ENCODE results near the gene ATP2B2.
"Not testable (repeated sequence)": the region's sequence is repeated elsewhere in the genome, so short reads cannot be mapped to it uniquely, and the experiment has no call there.

The ATP2B2 gene

GRCh38 chr3:10382892-10383849, 122.2 kb downstream of the ATP2B2 start:
- TF ChIP-seq CTCF (IDR thresholded peaks at IDR 0.05; ENCODE audit: low read depth, low read length) = no peak
- no peaks in the 10 kb centered on the region; the same call in 1 of the 2 replicates for H3K9me3 ChIP-seq
- no peak overlapping the region for H3K4me3 ChIP-seq (ENCODE audit: low read depth, low read length)
- H3K4me1 ChIP-seq = no peaks in the 10 kb centered on the region
- DNase-seq = no peak
- H3K36me3 ChIP-seq = no peaks in the 10 kb centered on the region
- H3K27me3 ChIP-seq = no peaks in the 10 kb centered on the region

GRCh38 chr3:10382445-10382844, 122.9 kb downstream of the ATP2B2 start:
- H3K4me1 ChIP-seq; H3K9me3 ChIP-seq; DNase-seq; H3K36me3 ChIP-seq; H3K4me3 ChIP-seq (ENCODE audit: low read depth, low read length); H3K27me3 ChIP-seq: not testable (repeated sequence)

- TF ChIP-seq CTCF (IDR thresholded peaks at IDR 0.05; ENCODE audit: low read depth, low read length) = no peak
- no peaks in the 10 kb centered on the region for H3K27me3 ChIP-seq
- no peaks in the 10 kb centered on the region for H3K36me3 ChIP-seq
- no peaks in the 10 kb centered on the region for H3K9me3 ChIP-seq
- no peak for DNase-seq
- H3K4me3 ChIP-seq (ENCODE audit: low read depth, low read length) = no peak overlapping the region
- no peaks in the 10 kb centered on the region for H3K4me1 ChIP-seq
Observed at GRCh38 chr3:10381336-10381735, 124.0 kb downstream of the ATP2B2 start.

GRCh38 chr3:10380906-10381305, 124.5 kb downstream of the ATP2B2 start:
- TF ChIP-seq CTCF (IDR thresholded peaks at IDR 0.05; ENCODE audit: low read depth, low read length) = no peak
- Histone ChIP-seq H3K36me3 (no peaks in the 10 kb centered on the region), H3K4me1 (no peaks in the 10 kb centered on the region), H3K4me3 (ENCODE audit: low read depth, low read length) (no peak overlapping the region), H3K9me3 (no peaks in the 10 kb centered on the region), H3K27me3 (no peaks in the 10 kb centered on the region)
- no peak for DNase-seq

- no peak for TF ChIP-seq CTCF (IDR thresholded peaks at IDR 0.05; ENCODE audit: low read depth, low read length)
- H3K36me3 ChIP-seq = no peaks in the 10 kb centered on the region
- no peak for DNase-seq
- no peak overlapping the region for H3K4me3 ChIP-seq (ENCODE audit: low read depth, low read length)
- H3K27me3 ChIP-seq = no peaks in the 10 kb centered on the region
- no peaks in the 10 kb centered on the region for H3K4me1 ChIP-seq
- H3K9me3 ChIP-seq = no peaks in the 10 kb centered on the region
Observed at GRCh38 chr3:10379961-10380360, 125.4 kb downstream of the ATP2B2 start.

- no peaks in the 10 kb centered on the region for H3K4me1 ChIP-seq
- no peaks in the 10 kb centered on the region for H3K36me3 ChIP-seq
- no peaks in the 10 kb centered on the region for H3K9me3 ChIP-seq
- DNase-seq = no peak
- H3K4me3 ChIP-seq (ENCODE audit: low read depth, low read length) = no peak overlapping the region
- H3K27me3 ChIP-seq = no peaks in the 10 kb centered on the region
- TF ChIP-seq CTCF (IDR thresholded peaks at IDR 0.05; ENCODE audit: low read depth, low read length) = no peak
Observed at GRCh38 chr3:10379161-10379560, 126.2 kb downstream of the ATP2B2 start.

Data from BE2C (cell line).